HG03025 (cell line): Measurements from ENCODE around the gene SLC6A8.
"Not testable (repeated sequence)": the region's sequence is repeated elsewhere in the genome, so short reads cannot be mapped to it uniquely, and the experiment has no call there.

ENCODE experiments used
- ATAC-seq: cut with Tn5 transposase; IDR thresholded peaks from one replicate; pipeline ENCODE4 v1.9.1; 2021; ENCODE audit warnings: mild to moderate bottlenecking, moderate library complexity; ENCODE audit not compliant: unreplicated experiment, low FRiP score

The SLC6A8 gene

GRCh38 chrX:153726286-153727122, 38.8 kb downstream of the SLC6A8 start:
- no peak for ATAC-seq

GRCh38 chrX:153727123-153727931, 39.6 kb downstream of the SLC6A8 start:
- ATAC-seq = no peak

GRCh38 chrX:153728095-153728494, 40.4 kb downstream of the SLC6A8 start:
- no peak for ATAC-seq

- ATAC-seq = no peak
These were observed 41.4 kb downstream of the SLC6A8 start for GRCh38 chrX:153728951-153729631.

DNA sequence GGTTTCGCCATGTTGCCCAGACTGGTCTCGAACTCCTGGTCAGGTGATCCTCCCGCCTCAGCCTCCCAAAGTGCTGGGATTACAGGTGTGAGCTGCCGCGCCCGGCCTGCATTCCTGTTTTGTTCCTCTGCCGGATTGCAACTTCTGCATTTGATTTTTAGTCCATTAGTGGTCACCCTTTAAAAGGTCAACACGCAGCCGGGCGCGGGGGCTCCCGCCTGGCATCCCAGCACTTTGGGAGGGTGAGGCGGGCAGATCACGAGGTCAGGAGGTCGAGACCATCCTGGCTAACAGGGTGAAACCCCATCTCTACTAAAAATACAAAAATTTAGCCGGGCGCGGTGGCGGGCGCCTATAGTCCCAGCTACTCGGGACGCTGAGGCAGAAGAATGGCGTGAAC, 42.4 kb downstream of the SLC6A8 start:
- ATAC-seq = not testable (repeated sequence)

DNA sequence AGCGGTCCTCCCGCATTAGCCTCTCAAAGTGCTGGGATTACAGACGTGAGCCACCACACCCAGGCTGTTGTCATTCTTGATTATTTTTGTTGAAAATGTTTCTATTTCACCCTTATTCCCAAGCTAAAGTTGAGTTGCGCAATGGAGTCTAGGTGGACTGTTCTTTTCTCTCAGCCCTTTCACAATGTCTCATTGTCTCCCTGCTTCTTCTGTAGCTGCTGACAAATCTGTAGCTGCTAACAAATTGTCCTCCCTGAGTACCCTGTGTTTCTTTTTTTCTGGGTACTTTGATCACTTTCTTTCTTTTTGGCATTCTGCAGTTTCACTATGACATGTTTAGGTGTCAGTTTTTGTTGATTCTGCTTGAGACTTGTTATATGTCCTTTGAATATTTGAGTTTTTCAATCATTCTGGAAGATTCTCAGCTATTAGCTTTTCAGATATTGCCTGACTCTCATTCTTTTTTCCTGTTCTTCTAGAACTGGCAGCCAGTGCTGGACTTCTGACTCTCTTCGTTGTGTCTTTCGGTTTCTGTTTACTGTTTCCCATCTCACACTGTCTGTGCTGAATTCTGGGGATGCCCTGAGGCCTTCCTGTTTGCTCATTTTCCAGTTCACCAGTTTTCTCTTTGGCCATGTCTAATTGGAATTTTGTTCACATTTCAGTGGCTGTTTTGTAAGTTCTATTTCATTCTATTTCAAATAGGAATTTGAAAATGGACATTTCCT, 43.6 kb downstream of the SLC6A8 start:
- no peak for ATAC-seq

- ATAC-seq = no peak
These were observed 44.1 kb downstream of the SLC6A8 start for GRCh38 chrX:153731845-153732215.

DNA sequence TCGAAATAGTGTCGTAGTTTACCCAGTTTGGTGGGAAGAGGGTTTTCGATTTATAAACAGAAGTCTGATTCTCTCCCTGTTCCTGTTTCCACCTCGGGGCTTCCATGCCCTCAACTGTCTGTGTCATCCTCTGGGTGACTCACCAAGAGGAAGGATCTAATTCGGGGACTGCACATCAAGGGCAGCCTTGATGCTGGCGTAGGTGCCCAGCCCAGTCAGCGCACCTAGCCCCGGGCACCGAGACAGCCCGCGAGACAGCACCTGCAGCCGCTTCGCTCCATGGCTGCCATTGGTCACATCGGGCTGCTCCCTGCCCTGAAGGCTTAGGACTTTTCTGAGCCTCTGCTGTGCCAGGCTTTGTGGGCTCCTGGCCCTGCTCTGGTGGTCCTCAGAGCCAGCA, 44.7 kb downstream of the SLC6A8 start:
- ATAC-seq = no peak

DNA sequence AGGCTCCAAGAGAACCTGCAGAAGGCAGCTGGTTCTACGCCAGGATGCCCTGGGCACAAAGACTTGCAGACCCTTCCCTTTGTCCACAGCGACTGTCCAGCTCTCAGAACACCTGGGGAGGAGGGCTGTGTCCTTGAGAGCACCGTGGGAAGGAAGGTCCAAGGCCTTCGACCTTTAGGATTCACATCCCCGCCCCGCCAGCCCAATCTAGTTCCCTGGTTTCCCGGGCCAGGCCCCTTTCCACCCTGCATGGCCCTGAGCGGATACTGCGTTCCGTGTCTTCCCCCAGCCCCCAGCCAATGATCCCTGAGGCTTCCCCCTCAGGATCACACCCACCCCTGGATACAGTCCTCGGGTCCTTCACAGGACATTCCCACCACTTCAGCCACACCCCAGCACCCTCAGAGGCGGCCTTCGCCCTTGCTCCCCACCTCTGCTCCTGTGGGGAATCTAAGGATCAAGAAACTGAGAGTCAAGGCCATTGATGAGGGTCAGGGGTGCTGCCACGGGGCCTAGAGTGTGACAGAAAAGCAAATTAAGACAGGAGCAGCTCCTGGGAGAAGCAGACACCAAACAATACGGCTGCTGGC, 46.0 kb downstream of the SLC6A8 start:
- no peak for ATAC-seq

DNA sequence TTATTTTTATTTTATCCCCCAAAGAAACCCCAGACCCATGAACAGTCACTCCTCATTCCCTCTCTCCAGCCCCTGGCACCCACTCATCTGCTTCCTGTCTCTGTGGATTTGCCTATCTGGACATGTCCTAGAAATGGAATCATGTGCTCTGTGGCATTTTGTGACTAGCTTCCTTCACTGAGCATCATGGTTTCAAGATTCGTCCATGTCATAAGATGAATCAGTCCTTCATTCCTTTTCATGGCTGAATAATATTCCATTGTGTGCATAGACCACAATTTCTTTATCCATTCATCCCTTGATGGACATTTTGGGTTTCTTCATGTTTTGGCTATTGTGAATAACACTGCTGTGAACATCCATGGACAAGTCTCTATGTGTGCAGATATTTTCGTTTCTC, 47.1 kb downstream of the SLC6A8 start:
- no peak for ATAC-seq

- ATAC-seq = no peak
These were observed 47.5 kb downstream of the SLC6A8 start for GRCh38 chrX:153735274-153735673.

GRCh38 chrX:153736071-153736820, 48.5 kb downstream of the SLC6A8 start:
- no peak for ATAC-seq

- ATAC-seq = no peak
These were observed 49.2 kb downstream of the SLC6A8 start for GRCh38 chrX:153736871-153737441.

GRCh38 chrX:153738056-153738605, 50.4 kb downstream of the SLC6A8 start:
- no peak for ATAC-seq

GRCh38 chrX:153739754-153740486, 52.2 kb downstream of the SLC6A8 start:
- no peak for ATAC-seq

GRCh38 chrX:153740631-153741222, 53.0 kb downstream of the SLC6A8 start:
- ATAC-seq = no peak

- no peak for ATAC-seq
These were observed 53.7 kb downstream of the SLC6A8 start for GRCh38 chrX:153741446-153741845.

GRCh38 chrX:153742111-153742510, 54.4 kb downstream of the SLC6A8 start:
- not testable (repeated sequence) for ATAC-seq
